HG03135 (cell line): ENCODE results near the gene ITIH1.
"Not testable (repeated sequence)": the region's sequence is repeated elsewhere in the genome, so short reads cannot be mapped to it uniquely, and the experiment has no call there.

ENCODE experiments used
- ATAC-seq: cut with Tn5 transposase; IDR thresholded peaks from one replicate; pipeline ENCODE4 v1.9.1; 2021; ENCODE audit warnings: mild to moderate bottlenecking, moderate library complexity; ENCODE audit not compliant: unreplicated experiment

Gene ITIH1, protein sequence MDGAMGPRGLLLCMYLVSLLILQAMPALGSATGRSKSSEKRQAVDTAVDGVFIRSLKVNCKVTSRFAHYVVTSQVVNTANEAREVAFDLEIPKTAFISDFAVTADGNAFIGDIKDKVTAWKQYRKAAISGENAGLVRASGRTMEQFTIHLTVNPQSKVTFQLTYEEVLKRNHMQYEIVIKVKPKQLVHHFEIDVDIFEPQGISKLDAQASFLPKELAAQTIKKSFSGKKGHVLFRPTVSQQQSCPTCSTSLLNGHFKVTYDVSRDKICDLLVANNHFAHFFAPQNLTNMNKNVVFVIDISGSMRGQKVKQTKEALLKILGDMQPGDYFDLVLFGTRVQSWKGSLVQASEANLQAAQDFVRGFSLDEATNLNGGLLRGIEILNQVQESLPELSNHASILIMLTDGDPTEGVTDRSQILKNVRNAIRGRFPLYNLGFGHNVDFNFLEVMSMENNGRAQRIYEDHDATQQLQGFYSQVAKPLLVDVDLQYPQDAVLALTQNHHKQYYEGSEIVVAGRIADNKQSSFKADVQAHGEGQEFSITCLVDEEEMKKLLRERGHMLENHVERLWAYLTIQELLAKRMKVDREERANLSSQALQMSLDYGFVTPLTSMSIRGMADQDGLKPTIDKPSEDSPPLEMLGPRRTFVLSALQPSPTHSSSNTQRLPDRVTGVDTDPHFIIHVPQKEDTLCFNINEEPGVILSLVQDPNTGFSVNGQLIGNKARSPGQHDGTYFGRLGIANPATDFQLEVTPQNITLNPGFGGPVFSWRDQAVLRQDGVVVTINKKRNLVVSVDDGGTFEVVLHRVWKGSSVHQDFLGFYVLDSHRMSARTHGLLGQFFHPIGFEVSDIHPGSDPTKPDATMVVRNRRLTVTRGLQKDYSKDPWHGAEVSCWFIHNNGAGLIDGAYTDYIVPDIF

GRCh38 chr3:52777127-52777958 is at the start of gene ITIH1:
Gene ITIH1, plus strand, starts transcription at chr3:52777599. Its CDS starts 17 bp downstream, at chr3:52777616.
- ATAC-seq: no peak

GRCh38 chr3:52728753-52729152 is 48.6 kb upstream of the ITIH1 start:
- not testable (repeated sequence) for ATAC-seq

GRCh38 chr3:52730681-52731080 is 46.7 kb upstream of the ITIH1 start:
- ATAC-seq: no peak

DNA sequence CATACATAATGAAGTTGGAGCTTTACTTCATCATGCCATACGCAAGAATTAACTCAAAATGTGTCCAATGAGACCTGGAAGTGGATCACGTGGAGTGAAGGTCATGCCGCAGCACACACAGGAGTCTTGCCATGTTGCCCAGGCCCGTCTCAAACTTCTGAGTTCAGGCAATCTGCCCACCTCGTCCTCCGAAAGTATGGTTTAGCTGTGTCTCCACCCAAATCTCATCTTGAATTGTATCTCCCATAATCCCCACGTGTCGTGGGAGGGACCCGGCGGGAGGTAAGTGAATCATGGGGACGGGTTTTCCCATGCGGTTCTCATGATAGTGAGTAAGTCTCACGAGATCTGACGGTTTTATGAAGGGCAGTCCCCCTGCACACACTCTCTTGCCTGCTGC is 45.8 kb upstream of the ITIH1 start:
- ATAC-seq: no peak

- ATAC-seq: no peak
Observed at GRCh38 chr3:52733256-52733891, 44.0 kb upstream of the ITIH1 start.

DNA sequence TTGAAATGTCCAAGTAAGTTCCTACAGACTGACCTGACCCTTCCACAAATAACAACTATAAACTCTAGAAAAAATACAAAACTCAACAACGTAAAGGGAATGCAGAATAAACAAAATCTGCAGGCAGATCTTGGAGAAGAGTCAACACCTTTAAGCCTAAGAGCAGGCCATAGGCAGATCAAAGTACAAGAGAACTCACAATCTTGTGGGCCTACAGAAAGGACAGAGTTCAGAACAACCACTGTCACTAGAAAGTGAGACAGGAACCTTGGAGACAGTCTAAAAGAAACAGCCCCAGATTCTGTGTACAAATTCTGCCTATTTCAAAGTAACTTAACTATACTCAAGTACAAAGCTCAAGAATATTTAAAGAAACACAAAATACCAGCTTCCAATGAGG is 37.7 kb upstream of the ITIH1 start:
- ATAC-seq: no peak

DNA sequence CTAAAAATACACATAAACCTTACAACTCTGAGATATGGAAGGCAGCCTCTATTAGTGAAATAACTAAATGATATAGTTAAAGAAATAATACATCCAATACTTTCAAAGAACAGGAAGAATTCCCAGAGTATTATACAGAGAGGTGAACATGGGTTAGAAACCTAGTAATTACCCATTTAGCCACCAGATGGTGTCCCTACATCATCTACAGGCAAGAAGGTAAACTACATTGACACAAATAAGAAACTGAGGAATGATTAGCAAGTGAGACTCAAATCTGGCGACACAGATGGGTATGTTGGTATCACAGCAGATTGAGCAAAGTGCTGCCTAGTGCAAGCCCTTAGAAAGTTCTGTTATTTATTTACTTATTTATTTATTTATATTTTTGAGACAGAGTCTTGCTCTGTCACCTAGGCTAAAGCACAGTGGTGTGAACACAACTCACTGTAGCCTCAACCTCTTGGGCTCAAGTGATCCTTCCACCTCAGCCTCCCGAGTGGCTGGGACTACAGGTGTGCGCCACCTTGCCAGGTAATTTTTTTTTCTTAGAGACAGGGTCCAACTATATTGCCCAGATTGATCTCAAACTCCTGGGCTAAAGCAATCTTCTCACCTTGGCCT is 34.9 kb upstream of the ITIH1 start:
- no peak for ATAC-seq

- no peak for ATAC-seq
Observed at GRCh38 chr3:52743152-52743551, 34.2 kb upstream of the ITIH1 start.

- no peak for ATAC-seq
Observed at GRCh38 chr3:52743721-52744120, 33.7 kb upstream of the ITIH1 start.

- ATAC-seq: no peak
Observed at GRCh38 chr3:52752045-52752660, 25.2 kb upstream of the ITIH1 start.

DNA sequence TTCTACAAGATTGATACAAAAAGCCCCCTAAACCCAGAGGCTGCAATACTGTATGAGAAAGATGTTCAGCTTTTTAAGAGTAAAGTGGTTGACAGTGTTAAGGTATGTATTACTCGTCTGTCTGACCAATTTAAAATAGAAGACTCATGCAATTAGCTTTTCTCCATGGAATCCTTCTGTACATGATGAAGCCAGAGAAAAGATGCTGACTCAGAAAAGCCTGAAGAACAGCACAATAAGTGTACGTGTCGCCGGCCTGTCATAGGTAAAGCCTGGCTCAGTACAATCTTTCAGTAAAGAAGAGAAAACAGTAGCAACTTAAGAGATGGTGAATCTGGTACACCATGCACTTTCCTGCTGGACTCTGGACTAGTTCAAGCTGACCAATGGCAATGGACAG is 23.0 kb upstream of the ITIH1 start:
- no peak for ATAC-seq

- ATAC-seq: no peak
Observed at GRCh38 chr3:52756141-52756540, 21.3 kb upstream of the ITIH1 start.

DNA sequence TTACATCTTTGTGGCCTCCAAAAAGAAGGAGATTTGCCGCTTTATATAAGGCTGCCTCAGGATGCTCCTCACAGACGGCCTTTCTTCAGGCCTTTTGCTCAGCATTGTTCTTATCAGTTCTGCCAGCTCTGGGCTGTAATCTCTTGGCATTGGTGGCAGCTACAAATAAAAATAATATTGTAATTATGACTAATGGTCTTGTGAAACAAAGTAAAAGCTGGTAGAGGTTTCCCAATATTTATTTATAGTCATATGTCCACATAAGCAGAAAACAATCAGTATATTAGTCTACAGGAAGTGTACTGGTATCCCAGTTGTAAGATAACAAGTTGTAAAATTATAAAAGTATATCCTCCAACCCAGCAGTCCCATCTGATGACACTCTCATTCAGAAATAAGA is 13.9 kb upstream of the ITIH1 start:
- no peak for ATAC-seq

DNA sequence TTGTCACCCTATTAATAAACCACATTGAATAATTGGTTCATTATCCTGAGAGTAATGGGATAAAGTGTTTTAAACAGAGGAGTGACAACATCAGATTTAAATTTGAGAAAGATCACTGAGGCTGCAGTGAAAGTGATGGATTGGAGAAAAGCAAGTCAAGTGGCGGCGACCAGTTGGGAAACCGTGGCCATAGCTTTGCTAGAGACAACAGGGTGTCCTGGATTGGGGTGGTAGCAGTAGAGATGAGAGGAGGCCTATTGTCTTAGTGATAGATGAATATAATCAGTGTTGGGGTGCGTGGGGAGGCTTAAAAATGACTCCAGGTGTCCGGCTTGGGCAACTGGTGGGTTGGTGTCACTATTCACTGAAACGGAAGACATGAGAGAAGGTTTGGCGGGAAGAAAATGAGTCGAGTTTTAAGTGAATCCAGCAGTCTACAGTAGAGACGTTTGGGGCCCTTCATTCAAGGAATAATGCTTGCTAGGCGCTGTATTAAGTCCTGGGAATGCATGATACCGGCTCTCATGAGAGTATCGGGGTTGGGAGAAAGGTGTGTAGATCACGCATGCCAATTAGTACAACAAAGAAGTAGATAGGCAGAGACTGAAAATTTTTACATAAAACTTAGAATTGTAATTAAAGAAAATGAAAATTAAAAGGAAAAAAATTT is 7.5 kb upstream of the ITIH1 start:
- no peak for ATAC-seq

DNA sequence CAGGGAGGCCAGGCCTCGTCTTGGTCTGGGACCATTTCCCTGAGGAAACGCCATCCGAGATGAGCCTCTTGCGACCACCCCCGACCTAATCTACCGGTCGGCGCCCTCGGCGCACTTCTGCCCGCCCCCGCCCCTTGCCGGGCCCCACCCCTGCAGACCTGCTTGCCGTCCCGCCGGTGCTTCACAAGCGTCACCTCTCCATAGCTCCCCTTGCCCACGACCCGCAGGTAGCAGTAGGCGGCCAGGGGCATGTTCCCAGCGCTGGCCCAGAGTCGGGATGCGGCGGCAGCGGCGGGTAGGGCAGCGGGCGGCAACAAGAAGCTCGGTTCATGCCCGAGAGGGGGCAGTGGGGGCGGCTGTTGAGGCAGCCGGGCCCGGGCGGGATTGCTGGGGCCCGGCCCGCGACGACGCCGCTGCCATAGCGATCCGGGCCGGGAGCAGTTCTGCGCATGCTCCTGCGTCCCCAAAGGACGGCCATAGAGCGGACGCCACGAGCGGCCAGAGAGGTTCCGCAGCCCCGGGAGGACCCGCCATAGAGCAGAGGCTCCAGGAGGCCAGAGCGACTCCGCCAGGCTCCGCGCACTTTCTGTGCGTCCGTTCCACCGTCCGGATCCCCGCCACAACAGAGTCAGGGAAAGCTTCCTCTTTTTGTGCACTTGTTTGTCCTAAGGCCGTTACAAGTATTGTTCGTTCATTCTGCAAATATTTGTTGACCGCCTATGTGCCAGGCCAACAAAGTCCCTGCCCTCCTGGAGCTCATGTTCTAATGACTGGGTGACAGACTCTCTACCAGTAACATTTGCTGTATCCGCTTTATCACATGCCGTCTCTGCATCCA is 6.7 kb upstream of the ITIH1 start, which contains the start of gene NEK4:
Gene NEK4, minus strand, starts transcription at position 445 of the 838 bp plus-strand sequence. Its CDS starts 194 bp downstream, at position 251.
- peak; percentile 85 for ATAC-seq

GRCh38 chr3:52771334-52771681 is 6.1 kb upstream of the ITIH1 start:
- no peak for ATAC-seq

DNA sequence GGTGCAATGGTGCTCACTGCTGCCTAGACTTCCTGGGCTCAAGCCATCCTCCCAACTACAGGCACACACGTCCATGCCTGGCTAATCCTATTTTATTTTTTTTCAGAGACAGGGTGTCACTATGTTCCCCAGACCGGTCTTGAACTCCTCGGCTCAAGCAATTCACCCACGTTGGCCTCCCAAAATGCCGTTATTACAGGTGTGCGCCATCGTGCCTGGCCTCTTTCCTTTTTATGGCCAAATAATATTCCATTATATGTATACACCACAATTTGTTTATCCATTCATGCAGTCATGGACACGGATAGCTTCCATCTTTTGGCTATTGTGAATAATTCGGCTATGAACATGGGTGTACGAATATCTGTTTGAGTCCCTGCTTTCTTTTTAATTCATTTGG is 5.7 kb upstream of the ITIH1 start:
- no peak for ATAC-seq

- no peak for ATAC-seq
Observed at GRCh38 chr3:52773361-52774065, 3.9 kb upstream of the ITIH1 start.
